VCaP (cell line): ENCODE data around the gene SPOPL.
"Not testable (repeated sequence)": the region's sequence is repeated elsewhere in the genome, so short reads cannot be mapped to it uniquely, and the experiment has no call there.

ENCODE experiments used
- H3K27ac ChIP-seq: fragments of 450-650 bp; 2 replicates; pipeline ENCODE4 v1.5.1; 2017
- TF ChIP-seq, protein P1 (sequence below): fragments of 450-650 bp; conservative IDR thresholded peaks from 2 replicates; pipeline ENCODE4 v1.5.1; 2017; ENCODE audit warnings: mild to moderate bottlenecking, moderate library complexity

The SPOPL gene

DNA sequence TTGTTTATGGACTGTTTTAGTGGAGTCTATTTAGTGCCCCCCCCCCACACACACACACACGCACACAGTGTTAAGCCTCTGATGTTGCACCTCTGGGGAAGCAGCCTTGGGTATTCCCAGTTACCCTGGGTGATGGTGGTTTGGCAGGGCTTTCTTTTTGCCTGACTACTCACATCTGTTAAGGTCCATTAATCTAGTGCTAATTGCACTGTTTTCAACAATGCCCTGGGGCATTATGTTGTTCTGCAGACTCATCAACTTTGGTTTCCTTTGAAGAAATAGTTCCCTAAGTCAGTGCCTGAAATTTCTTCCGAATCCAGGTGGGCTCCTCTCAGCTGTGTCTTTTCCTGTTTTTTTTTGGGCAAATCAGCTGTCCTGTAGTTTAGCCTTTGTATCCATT is 34.7 kb downstream of the SPOPL start:
- TF ChIP-seq, protein P1, sequence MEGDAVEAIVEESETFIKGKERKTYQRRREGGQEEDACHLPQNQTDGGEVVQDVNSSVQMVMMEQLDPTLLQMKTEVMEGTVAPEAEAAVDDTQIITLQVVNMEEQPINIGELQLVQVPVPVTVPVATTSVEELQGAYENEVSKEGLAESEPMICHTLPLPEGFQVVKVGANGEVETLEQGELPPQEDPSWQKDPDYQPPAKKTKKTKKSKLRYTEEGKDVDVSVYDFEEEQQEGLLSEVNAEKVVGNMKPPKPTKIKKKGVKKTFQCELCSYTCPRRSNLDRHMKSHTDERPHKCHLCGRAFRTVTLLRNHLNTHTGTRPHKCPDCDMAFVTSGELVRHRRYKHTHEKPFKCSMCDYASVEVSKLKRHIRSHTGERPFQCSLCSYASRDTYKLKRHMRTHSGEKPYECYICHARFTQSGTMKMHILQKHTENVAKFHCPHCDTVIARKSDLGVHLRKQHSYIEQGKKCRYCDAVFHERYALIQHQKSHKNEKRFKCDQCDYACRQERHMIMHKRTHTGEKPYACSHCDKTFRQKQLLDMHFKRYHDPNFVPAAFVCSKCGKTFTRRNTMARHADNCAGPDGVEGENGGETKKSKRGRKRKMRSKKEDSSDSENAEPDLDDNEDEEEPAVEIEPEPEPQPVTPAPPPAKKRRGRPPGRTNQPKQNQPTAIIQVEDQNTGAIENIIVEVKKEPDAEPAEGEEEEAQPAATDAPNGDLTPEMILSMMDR: no peak
- H3K27ac ChIP-seq: no peak overlapping the region

- no peak overlapping the region for H3K27ac ChIP-seq
- TF ChIP-seq, protein P1: no peak
These were observed 35.2 kb downstream of the SPOPL start for GRCh38 chr2:138536740-138537139.

GRCh38 chr2:138537170-138537915 is 35.8 kb downstream of the SPOPL start:
- no peak overlapping the region for H3K27ac ChIP-seq
- TF ChIP-seq, protein P1: no peak

- not testable (repeated sequence) for H3K27ac ChIP-seq
These were observed 42.6 kb downstream of the SPOPL start for GRCh38 chr2:138544206-138544605.

- TF ChIP-seq, protein P1: no peak
These were observed 47.2 kb downstream of the SPOPL start for GRCh38 chr2:138548796-138549195.

GRCh38 chr2:138550172-138550571 is 48.6 kb downstream of the SPOPL start:
- H3K27ac ChIP-seq: no peak overlapping the region
- TF ChIP-seq, protein P1: no peak

More at GRCh38 chr2:138548796-138549195, 47.2 kb downstream of the SPOPL start:
- no peak overlapping the region for H3K27ac ChIP-seq

DNA sequence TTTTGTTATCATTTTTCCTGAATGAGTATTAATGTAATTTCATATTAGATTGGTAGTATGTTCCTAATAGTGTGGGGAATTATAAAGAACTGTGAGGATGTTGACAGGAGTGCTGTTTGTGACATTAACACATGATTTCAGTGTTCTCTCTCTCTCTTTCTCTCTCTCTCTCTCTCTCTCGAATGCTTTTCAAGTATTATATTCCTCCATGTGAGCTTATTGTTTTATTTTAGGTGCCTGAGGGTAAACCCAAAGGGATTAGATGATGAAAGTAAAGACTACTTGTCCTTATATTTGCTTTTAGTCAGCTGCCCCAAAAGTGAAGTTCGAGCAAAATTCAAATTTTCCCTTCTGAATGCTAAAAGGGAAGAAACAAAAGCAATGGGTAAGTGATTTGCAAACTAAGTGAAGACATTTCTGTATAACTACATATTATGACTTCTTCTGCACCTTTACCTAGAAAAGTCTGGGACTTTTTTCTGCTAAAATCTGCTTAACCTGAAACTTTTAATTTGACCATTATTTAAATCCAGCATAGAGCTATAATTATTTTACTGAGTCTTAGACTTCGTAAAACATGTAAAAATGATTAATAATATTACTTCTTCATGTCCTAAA is 49.2 kb downstream of the SPOPL start:
- H3K27ac ChIP-seq: no peak overlapping the region
- TF ChIP-seq, protein P1: no peak

DNA sequence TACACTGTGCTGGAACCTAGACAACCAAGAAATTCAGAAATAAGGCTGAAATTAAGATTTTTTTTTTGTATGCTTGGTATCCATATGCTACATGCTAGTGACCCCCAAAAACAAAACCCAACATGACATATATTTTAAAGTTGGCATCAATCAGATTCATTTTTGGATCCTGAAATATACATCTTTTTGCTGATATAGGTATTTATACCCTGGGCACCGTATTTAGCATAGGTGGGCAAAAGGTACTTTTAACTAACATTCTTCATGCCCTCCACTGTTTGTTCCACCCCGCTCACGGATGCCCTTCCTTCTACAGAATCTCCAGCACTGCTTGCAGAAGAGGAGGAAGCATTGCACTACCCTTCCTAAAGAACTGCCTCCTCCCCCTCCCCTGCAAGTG is 52.6 kb downstream of the SPOPL start:
- no peak overlapping the region for H3K27ac ChIP-seq
- TF ChIP-seq, protein P1: no peak
